Sigmoid colon (tissue), 7 donors: Measurements from ENCODE around the gene UNC93B1. TPM values are rescaled to one million over a fixed set of nuclear protein-coding genes. Genes with fewer than 3 reads are reported as not detected.
A peak's percentile ranks its signal among the peaks of the same experiment; 100 is the strongest.

ENCODE experiments used
- DNase-seq: peaks from one replicate; pipeline ENCODE4 v3.0.0-alpha.2; 2019
- H3K27ac ChIP-seq, 4 donors: fragments of 200-600 bp; sonication (generic); one replicate each; pipeline ENCODE4 v1.5.1; 2016 to 2019; ENCODE audit warnings: mild to moderate bottlenecking in 1 of 4
- H3K27me3 ChIP-seq, 3 donors: fragments of 200-600 bp; sonication (generic); one replicate each; pipeline ENCODE4 v1.5.1; 2019; ENCODE audit warnings: mild to moderate bottlenecking in 1 of 3
- H3K36me3 ChIP-seq, 4 donors: fragments of 200-600 bp; sonication (generic); one replicate each; pipeline ENCODE4 v1.5.1; 2016 to 2019
- H3K4me1 ChIP-seq, 4 donors: fragments of 200-600 bp; sonication (generic); one replicate each; pipeline ENCODE4 v1.5.1; 2017 to 2019
- H3K4me3 ChIP-seq, 4 donors: fragments of 200-600 bp; sonication (generic); one replicate each; pipeline ENCODE4 v1.5.1; 2017 to 2019; ENCODE audit warnings: mild to moderate bottlenecking in 2 of 4, moderate library complexity in 1 of 4
- H3K9me3 ChIP-seq, 4 donors: fragments of 200-600 bp in 3 of 4; sonication (generic) in 3 of 4; one replicate each; pipeline versions ENCODE4 v1.5.1 to v1.6.1; 2013 to 2019
- CTCF ChIP-seq, 4 experiments: fragments of 450-650 bp in 3 of 4; fragments of 200-600 bp in 1 of 4; IDR thresholded peaks; one replicate each; pipeline ENCODE4 v1.5.1; 2016 to 2019; ENCODE audit warnings: antibody characterized with exemption in 4 of 4, mild to moderate bottlenecking in 3 of 4, moderate library complexity in 2 of 4
- EP300 ChIP-seq, 4 donors: sonication (generic); formaldehyde crosslinking; IDR thresholded peaks; one replicate each; pipeline ENCODE4 v1.6.1; 2017; ENCODE audit warnings: antibody characterized with exemption in 4 of 4
- POLR2A ChIP-seq, 2 donors: fragments of 450-650 bp; IDR thresholded peaks; one replicate each; pipeline ENCODE4 v1.6.1; 2016; ENCODE audit warnings: antibody characterized with exemption in 2 of 2, mild to moderate bottlenecking in 2 of 2, moderate library complexity in 2 of 2
- POLR2AphosphoS5 ChIP-seq, 4 donors: sonication (generic); formaldehyde crosslinking; IDR thresholded peaks; one replicate each; pipeline ENCODE4 v1.6.1; 2017; ENCODE audit warnings: antibody characterized with exemption in 4 of 4
- WGBS, 2 donors: extraction: QIAGEN DNeasy Blood & Tissue Kit; methylation state at CpG; one replicate each; pipeline ENCODE4 v1.1.7; 2013; 5-methylcytosine and 5-hydroxymethylcytosine counted together
- intact Hi-C: fragments of 100-400 bp; cut with DNase I; formaldehyde crosslinking; loops from one replicate; pipeline ENCODE4 v1.15.1; 2023
- polyA plus RNA-seq, 3 donors: library from polyadenylated mRNA; stranded (reverse); fragments of 200-250 nt; gene quantifications; one replicate each; pipeline ENCODE4 v1.2.3, GENCODE V29; 2013
- total RNA-seq, 4 donors: library from RNA; depleted of rRNA; stranded (reverse); fragments of >200 nt; gene quantifications; one replicate each; pipeline ENCODE4 v1.1.0, GENCODE V29; 2016
- donor health status: healthy with polysubstance abuse.
- donor health status: Bipolar disorder and iron deficiency.
- donor health status: healthy.

Gene UNC93B1
- total and polyA plus RNA-seq, 7 donors, result 11.4 to 52.7 (median 25.0) TPM

DNA sequence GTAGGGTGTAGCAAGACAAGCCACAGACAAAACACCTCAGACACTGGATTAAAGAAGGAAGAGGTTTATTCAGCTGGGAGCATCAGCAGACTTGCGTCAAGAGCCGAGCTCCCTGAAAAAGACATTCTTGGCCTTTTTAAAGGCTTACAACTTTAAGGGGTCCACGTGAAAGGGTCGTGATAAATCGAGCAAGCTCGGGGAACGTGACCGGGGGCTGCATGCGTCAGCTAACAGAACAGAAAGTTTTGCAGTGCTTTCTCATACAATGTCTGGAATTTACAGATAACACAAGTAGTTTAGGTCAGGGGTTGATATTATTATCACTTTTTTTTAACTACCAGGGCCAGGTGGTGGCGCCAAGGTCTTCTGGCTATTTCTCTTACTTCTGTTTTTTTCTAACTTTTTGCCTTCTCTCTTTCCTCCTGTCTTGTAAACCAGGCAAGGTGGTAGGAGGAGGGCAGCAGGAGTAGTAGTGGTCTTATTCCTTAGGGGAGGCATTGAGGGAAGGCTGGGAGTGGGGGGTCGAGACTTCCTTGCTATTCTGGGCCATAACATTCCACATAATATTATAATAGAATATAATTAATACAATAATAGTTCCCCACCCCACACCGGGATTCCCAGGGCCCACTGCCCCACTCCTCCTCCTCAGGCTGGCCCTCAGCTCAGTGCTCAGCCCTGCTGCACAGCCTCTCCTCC lies 5.6 kb upstream of the UNC93B1 start:
- H3K27ac ChIP-seq, result peak overlapping the region; percentile 87 to 93 (median 90)
- WGBS, 2 donors, result 53 to 66% methylated on average over 12 of the region's 12 CpGs
- H3K4me3 ChIP-seq, result peak overlapping the region; percentile 19 to 50 (median 41)
- no peaks in the 10 kb centered on the region for H3K9me3 ChIP-seq
- intact Hi-C loops, result loop anchor here (2.0 to 10.0 kb wide), 3 partner anchors 21 to 195 kb away; partner anchors contain the start of genes NDUFS8 and TCIRG1
- TF ChIP-seq POLR2A (IDR thresholded peaks at IDR 0.05) (no peak), EP300 (IDR thresholded peaks at IDR 0.05) (no peak), POLR2AphosphoS5 (IDR thresholded peaks at IDR 0.05) (no peak)
- H3K36me3 ChIP-seq, result no peaks in the 10 kb centered on the region
- H3K4me1 ChIP-seq, result peaks cover 0 to 61% (median 51%) of the 10 kb centered on the region in 4 donors
- no peaks in the 10 kb centered on the region for H3K27me3 ChIP-seq
- no peak for DNase-seq

GRCh38 chr11:68008381-68009337 lies 4.8 kb upstream of the UNC93B1 start:
- Histone ChIP-seq H3K27me3 (no peaks in the 10 kb centered on the region), H3K36me3 (no peaks in the 10 kb centered on the region), H3K27ac (peak overlapping the region; percentile 87 to 93 (median 90)), H3K4me1 (peaks cover 0 to 57% (median 49%) of the 10 kb centered on the region in 4 donors), H3K9me3 (no peaks in the 10 kb centered on the region), H3K4me3 (no peak overlapping the region)
- 29 to 54% methylated on average over 27 of the region's 27 CpGs for WGBS, 2 donors
- intact Hi-C loops, result loop anchor here (10.0 kb wide), 1 partner anchor 196 kb away; no protein-coding TSS in a partner anchor
- no peak for TF ChIP-seq CTCF (IDR thresholded peaks at IDR 0.05)
- TF ChIP-seq POLR2A (IDR thresholded peaks at IDR 0.05), result no peak
- peak; percentile 70 for DNase-seq

DNA sequence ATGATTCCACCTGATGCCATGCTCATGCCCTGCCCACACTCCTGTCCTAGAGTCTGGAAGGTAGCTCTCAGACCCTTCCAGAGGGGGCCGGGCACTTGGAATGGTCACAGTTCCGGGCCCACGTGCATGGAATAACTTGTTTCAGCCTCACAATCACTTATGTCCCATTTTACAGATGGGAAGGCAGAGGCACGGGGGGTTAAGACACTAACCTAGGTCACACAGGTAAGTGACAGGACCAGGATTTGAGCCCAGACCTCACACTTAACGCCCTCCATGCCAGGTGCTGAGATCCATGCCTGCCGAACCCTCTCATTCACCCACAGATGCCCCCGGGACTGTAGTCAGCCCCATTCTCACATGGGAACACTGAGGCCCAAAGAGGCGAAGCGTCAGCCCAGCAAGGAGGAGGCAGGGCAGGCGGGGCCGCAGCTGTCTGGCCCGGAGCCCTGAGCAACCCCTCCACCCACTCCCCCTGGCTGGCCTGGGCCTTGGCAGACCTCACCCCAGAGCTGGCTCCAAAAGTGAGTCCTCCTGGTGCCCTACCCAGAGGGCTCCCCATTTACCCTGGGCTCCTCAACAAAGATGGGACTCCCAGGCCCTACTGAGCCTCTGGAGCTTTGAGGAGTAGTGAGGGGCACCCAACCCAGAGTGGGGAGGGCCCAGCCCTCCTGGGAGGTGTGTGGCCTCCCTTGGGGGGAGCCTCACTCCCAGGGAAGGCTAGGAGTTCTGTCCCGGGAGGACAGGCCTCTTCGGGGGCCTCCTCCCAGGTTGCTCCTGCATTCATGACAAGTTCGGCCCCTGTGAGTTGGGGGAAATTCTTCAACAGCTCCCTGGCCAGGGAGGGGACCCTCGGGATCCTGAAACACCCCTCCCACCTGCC lies 3.8 kb upstream of the UNC93B1 start:
- H3K9me3 ChIP-seq, result no peaks in the 10 kb centered on the region
- H3K4me3 ChIP-seq, result no peak overlapping the region
- peak; percentile 64 for DNase-seq
- TF ChIP-seq POLR2A (IDR thresholded peaks at IDR 0.05) (no peak), EP300 (IDR thresholded peaks at IDR 0.05) (no peak), POLR2AphosphoS5 (IDR thresholded peaks at IDR 0.05) (no peak), CTCF (IDR thresholded peaks at IDR 0.05) (no peak)
- H3K27ac ChIP-seq, result peak overlapping the region in 1 of 4 donors; percentile 93
- no peaks in the 10 kb centered on the region for H3K27me3 ChIP-seq
- intact Hi-C loops, result loop anchor here (10.0 kb wide), 1 partner anchor 197 kb away; no protein-coding TSS in a partner anchor
- peaks cover 0 to 56% (median 45%) of the 10 kb centered on the region in 4 donors for H3K4me1 ChIP-seq
- no peaks in the 10 kb centered on the region for H3K36me3 ChIP-seq
- 68 to 86% methylated on average over 16 of the region's 16 CpGs for WGBS, 2 donors

DNA sequence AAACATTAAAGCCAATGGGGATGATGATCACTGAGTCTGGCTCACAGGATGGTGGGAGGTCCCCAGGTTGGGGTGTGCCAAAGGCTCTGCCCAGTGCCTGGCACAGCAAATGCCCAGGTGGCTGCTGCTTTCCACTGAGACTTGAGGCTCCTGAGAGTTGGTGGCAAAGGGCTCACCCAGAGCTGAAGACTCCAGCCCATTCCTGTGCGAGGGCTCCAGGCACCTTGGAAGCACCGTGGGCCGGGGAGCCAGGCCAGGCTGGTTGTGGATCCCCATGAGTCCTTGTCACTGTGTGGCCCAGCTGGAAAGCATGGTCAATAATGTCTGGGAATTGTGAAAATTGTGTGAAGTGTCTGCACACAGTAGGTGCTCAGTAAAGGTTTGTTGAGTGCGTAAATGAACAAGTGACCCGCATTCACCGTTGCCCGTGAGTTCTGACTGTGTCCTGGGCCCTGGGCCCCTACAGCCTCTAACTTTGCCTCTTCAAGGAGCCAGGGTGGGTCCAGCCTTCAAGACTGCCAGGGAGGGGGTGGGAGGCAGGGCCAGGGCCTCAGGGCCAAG lies 2.8 kb upstream of the UNC93B1 start:
- Histone ChIP-seq H3K36me3 (no peaks in the 10 kb centered on the region), H3K27ac (no peak overlapping the region), H3K9me3 (no peaks in the 10 kb centered on the region), H3K4me3 (no peak overlapping the region), H3K27me3 (no peaks in the 10 kb centered on the region), H3K4me1 (peaks cover 0 to 45% (median 38%) of the 10 kb centered on the region in 4 donors)
- DNase-seq, result no peak
- 96 to 97% methylated on average over 7 of the region's 7 CpGs for WGBS, 2 donors
- intact Hi-C loops, result loop anchor here (10.0 kb wide), 1 partner anchor 198 kb away; no protein-coding TSS in a partner anchor
- TF ChIP-seq EP300 (IDR thresholded peaks at IDR 0.05) (no peak), POLR2A (IDR thresholded peaks at IDR 0.05) (no peak), CTCF (IDR thresholded peaks at IDR 0.05) (no peak), POLR2AphosphoS5 (IDR thresholded peaks at IDR 0.05) (no peak)
